HG03442 (cell line): ENCODE data around the gene NR5A2.

Experiments used
- ATAC-seq: cut with Tn5 transposase; IDR thresholded peaks from one replicate; pipeline ENCODE4 v1.9.1; 2021; ENCODE audit warnings: mild to moderate bottlenecking, moderate library complexity; ENCODE audit not compliant: unreplicated experiment

The NR5A2 gene

GRCh38 chr1:200027264-200027823, at the start of gene NR5A2:
Gene NR5A2 (plus strand): TSS chr1:200027710. CDS start chr1:200027848, 138 bp downstream.
- no peak for ATAC-seq

GRCh38 chr1:199978408-199978940, 49.0 kb upstream of the NR5A2 start:
- no peak for ATAC-seq

GRCh38 chr1:199979071-199979470, 48.4 kb upstream of the NR5A2 start:
- no peak for ATAC-seq

- no peak for ATAC-seq
Measured at GRCh38 chr1:199981584-199981983, 45.9 kb upstream of the NR5A2 start.

GRCh38 chr1:199982606-199983005, 44.9 kb upstream of the NR5A2 start:
- ATAC-seq: no peak

- ATAC-seq: no peak
Measured at GRCh38 chr1:199983531-199983930, 44.0 kb upstream of the NR5A2 start.

- ATAC-seq: no peak
Measured at GRCh38 chr1:199995096-199995685, 32.3 kb upstream of the NR5A2 start.

GRCh38 chr1:200005165-200005564, 22.3 kb upstream of the NR5A2 start:
- no peak for ATAC-seq

- no peak for ATAC-seq
Measured at GRCh38 chr1:200006711-200007110, 20.8 kb upstream of the NR5A2 start.

- no peak for ATAC-seq
Measured at GRCh38 chr1:200015811-200016210, 11.7 kb upstream of the NR5A2 start.

- ATAC-seq: no peak
Measured at GRCh38 chr1:200021577-200022238, 5.8 kb upstream of the NR5A2 start.

- ATAC-seq: no peak
Measured at GRCh38 chr1:200022239-200022804, 5.2 kb upstream of the NR5A2 start.

- no peak for ATAC-seq
Measured at GRCh38 chr1:200028586-200029034, 1.1 kb downstream of the NR5A2 start.

GRCh38 chr1:200029035-200029821, 1.7 kb downstream of the NR5A2 start:
- ATAC-seq: no peak

- no peak for ATAC-seq
Measured at GRCh38 chr1:200029822-200030152, 2.3 kb downstream of the NR5A2 start.

GRCh38 chr1:200030791-200031190, 3.3 kb downstream of the NR5A2 start:
- ATAC-seq: no peak

- no peak for ATAC-seq
Measured at GRCh38 chr1:200033511-200034261, 6.2 kb downstream of the NR5A2 start.

GRCh38 chr1:200034262-200034557, 6.7 kb downstream of the NR5A2 start:
- no peak for ATAC-seq

- ATAC-seq: no peak
Measured at GRCh38 chr1:200034761-200035396, 7.4 kb downstream of the NR5A2 start.

- ATAC-seq: no peak
Measured at GRCh38 chr1:200035397-200035955, 8.0 kb downstream of the NR5A2 start.
